Chondrocyte (in vitro differentiated cells): ENCODE measurements around the gene CAST. TPM values are rescaled to one million over a fixed set of nuclear protein-coding genes. Genes with fewer than 3 reads are reported as not detected.
A peak's percentile ranks its signal among the peaks of the same experiment; 100 is the strongest.

Source experiments
- DNase-seq: peaks from one replicate; pipeline ENCODE4 v3.0.0; 2021; ENCODE audit warnings: mixed read lengths, low spot score
- H3K27ac Mint-ChIP-seq: one replicate; pipeline ENCODE4 v1.8.0; 2021; ENCODE audit warnings: mild to moderate bottlenecking, moderate library complexity, mixed read lengths; ENCODE audit not compliant: unreplicated experiment
- H3K27me3 Mint-ChIP-seq: 2 replicates; pipeline ENCODE4 v1.8.0; 2021; ENCODE audit warnings: low read depth, mixed read lengths
- H3K36me3 Mint-ChIP-seq: 2 replicates; pipeline ENCODE4 v1.8.0; 2021; ENCODE audit warnings: low read depth, mixed read lengths
- H3K4me1 Mint-ChIP-seq: 2 replicates; pipeline ENCODE4 v1.8.0; 2021; ENCODE audit warnings: low read depth, mild to moderate bottlenecking, mixed read lengths
- H3K4me3 Mint-ChIP-seq: one replicate; pipeline ENCODE4 v1.8.0; 2021; ENCODE audit warnings: mild to moderate bottlenecking, moderate library complexity, mixed read lengths; ENCODE audit not compliant: unreplicated experiment
- H3K9me3 Mint-ChIP-seq: 2 replicates; pipeline ENCODE4 v1.8.0; 2021; ENCODE audit warnings: low read depth, mixed read lengths
- total RNA-seq: library from RNA; stranded (reverse); gene quantifications from 3 replicates; pipeline ENCODE4 v1.2.1, GENCODE V29; 2021
- TF ChIP-seq, protein P1 (sequence below): fragments of 200-600 bp; sonication (generic); IDR thresholded peaks from 2 replicates; pipeline ENCODE4 v1.5.0; 2021; ENCODE audit warnings: antibody characterized with exemption, mild to moderate bottlenecking, moderate library complexity

Gene CAST
- total RNA-seq, 1 donor from 2014 or later = 131 TPM

DNA sequence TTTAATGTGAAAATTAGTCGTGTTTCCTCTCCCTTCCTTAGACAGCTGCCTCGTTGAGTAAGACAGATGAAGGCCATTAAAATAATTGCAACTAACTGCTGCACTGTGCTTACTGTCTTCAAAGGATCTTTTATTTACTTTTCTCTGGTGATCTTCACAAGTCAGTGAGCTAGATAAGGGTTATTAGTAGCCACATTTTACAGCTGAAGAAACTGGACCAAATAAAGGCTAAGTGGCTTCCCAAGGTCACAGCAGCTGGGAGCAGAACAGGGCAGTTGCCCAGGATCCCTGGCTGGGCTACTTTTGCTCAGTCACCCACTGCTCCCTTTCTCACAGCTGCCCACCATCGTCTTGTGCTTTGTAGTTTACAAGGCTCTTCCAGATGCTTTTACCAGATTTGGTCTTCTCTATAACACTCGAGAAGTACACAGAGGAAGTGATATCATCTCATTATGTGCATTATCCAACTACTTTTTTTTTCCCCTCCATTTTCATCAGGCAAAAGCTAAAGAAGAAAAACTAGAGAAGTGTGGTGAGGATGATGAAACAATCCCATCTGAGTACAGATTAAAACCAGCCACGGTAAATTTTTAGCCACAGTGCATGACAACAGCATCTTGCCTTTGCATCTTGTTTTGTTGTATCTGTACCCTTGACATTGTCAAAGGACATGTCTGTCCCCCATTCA lies 83.8 kb downstream of the CAST start:
- TF ChIP-seq, protein P1, sequence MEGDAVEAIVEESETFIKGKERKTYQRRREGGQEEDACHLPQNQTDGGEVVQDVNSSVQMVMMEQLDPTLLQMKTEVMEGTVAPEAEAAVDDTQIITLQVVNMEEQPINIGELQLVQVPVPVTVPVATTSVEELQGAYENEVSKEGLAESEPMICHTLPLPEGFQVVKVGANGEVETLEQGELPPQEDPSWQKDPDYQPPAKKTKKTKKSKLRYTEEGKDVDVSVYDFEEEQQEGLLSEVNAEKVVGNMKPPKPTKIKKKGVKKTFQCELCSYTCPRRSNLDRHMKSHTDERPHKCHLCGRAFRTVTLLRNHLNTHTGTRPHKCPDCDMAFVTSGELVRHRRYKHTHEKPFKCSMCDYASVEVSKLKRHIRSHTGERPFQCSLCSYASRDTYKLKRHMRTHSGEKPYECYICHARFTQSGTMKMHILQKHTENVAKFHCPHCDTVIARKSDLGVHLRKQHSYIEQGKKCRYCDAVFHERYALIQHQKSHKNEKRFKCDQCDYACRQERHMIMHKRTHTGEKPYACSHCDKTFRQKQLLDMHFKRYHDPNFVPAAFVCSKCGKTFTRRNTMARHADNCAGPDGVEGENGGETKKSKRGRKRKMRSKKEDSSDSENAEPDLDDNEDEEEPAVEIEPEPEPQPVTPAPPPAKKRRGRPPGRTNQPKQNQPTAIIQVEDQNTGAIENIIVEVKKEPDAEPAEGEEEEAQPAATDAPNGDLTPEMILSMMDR = no peak
- peak overlapping the region; percentile 69 for H3K27ac Mint-ChIP-seq
- no peaks in the 10 kb centered on the region for H3K9me3 Mint-ChIP-seq
- no peak overlapping the region for H3K4me3 Mint-ChIP-seq
- peaks cover 38% of the 10 kb centered on the region for H3K36me3 Mint-ChIP-seq
- no peaks in the 10 kb centered on the region for H3K27me3 Mint-ChIP-seq
- DNase-seq = no peak
- peaks cover 5% of the 10 kb centered on the region for H3K4me1 Mint-ChIP-seq

DNA sequence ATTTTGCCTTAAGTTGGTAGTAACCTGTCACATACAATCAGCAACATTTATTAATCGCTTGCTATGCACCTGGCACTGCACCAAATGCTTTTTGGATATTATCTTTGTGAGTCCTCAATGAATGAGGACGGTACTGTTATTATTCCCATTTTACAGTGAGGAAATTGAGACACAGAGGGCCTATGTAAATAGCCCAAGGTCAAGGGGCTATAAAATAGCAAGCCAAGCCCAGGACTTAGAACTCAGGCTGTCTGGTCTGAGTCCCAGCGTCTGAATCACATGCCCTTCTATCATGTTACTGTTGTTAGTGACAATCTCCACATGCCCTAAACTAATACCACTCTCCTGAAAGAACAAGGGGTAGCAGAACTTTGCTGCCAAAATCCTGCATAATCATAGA lies 85.5 kb downstream of the CAST start:
- no peak for DNase-seq
- TF ChIP-seq, protein P1 = no peak
- Mint-ChIP-seq H3K36me3 (peaks cover 32% of the 10 kb centered on the region), H3K27me3 (no peaks in the 10 kb centered on the region), H3K4me1 (no peaks in the 10 kb centered on the region), H3K4me3 (no peak overlapping the region), H3K27ac (no peak overlapping the region), H3K9me3 (no peaks in the 10 kb centered on the region)

DNA sequence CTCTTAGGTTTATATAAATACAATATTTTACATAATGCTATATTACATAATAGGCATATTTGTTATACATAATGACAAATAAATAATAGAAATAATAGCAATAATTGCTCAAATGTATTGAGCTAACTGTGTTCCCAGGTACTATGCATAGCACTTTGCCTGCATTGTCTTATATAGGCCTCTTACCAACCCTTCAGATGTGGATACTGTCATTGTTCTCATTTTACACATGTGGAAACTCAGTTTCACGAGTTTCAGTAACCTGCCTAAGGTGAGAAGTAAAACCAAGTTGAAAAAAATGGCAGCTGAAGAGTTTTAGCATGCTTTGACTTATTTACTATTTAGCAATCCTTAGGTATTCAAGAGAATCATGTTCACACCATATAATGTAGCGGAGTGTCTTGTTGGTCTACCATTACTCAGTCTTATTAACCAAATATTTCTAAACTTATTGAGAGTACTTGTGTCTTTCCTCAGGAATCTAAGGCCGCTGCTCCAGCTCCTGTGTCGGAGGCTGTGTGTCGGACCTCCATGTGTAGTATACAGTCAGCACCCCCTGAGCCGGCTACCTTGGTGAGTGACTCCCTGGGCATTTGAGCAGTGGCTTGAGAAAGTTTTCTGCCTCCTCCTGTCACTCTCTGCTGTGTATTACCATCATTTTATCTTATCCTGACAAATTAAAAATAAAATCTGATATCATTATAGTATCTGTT lies 88.1 kb downstream of the CAST start:
- H3K36me3 Mint-ChIP-seq = peaks cover 31% of the 10 kb centered on the region
- DNase-seq = no peak
- H3K9me3 Mint-ChIP-seq = no peaks in the 10 kb centered on the region
- H3K4me1 Mint-ChIP-seq = no peaks in the 10 kb centered on the region
- no peaks in the 10 kb centered on the region for H3K27me3 Mint-ChIP-seq
- no peak overlapping the region for H3K27ac Mint-ChIP-seq
- TF ChIP-seq, protein P1 = no peak
- no peak overlapping the region for H3K4me3 Mint-ChIP-seq

DNA sequence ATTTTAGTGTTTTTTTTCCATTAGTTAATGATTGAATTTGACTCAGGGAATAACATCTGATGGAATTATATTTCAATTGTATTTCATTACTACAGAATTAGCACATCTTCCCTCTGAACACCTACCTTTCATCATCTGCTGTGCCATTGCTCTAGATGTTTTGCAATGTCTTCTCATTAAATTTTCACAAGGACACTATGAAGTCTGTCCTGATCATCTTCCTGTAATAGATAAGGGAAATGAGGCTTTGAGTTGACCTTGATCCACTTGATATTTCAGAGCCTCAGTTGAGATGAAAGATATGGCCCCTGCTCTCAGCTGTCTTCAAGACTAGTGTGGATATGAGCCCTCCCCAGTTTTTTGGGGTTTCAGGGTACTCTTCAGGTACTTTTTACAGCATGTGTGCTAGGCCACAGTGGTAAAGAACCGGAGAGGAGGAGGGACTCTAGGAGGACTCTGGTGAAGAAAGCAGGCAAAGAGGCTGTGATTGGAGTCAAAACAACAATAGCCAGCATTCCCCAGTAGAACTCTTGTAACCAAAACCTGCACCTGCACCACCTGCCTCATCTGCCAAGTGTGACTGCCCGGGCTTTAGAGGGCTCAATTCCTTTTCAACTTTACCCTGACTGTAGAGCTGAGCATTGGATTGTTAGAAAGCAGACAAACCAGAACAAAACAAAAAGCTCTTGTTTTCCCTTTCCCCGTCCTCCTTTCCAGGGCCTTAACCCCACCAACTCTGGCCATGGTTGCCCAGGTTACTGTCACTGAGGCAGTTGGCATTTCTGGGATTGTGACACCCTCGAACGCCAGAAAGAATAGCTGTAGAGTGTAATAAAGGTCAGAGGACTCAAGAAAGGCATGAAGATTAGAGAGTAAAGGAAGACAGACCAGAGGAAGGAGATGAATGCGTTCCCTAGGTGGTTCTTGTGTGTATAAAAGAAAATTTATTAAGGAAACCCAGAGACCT lies 89.3 kb downstream of the CAST start:
- Mint-ChIP-seq H3K4me1 (no peaks in the 10 kb centered on the region), H3K36me3 (peaks cover 25% of the 10 kb centered on the region), H3K9me3 (no peaks in the 10 kb centered on the region), H3K27me3 (no peaks in the 10 kb centered on the region), H3K27ac (no peak overlapping the region), H3K4me3 (no peak overlapping the region)
- TF ChIP-seq, protein P1 = no peak
- DNase-seq = no peak
